Lung (tissue), 12 donors: ENCODE results near the gene EXOC6B. TPM values are rescaled to one million over a fixed set of nuclear protein-coding genes. Genes with fewer than 3 reads are reported as not detected.
A peak's percentile ranks its signal among the peaks of the same experiment; 100 is the strongest.

Experiments
- ATAC-seq: fragments of 200-7000 bp; cut with Tn5 transposase; one replicate; pipeline ENCODE4 v1.9.1; 2020; ENCODE audit warnings: moderate number of reproducible peaks; ENCODE audit not compliant: insufficient read depth, low FRiP score
- DNase-seq, 3 donors: peaks; one replicate each; pipeline ENCODE4 v3.0.0-alpha.2; 2013 to 2017
- H3K27ac ChIP-seq, 2 donors: one replicate each; pipeline ENCODE4 v1.5.1; 2013; ENCODE audit warnings: mild to moderate bottlenecking in 2 of 2, moderate library complexity in 2 of 2, control low read depth in 1 of 2, inconsistent platforms in 1 of 2, low read depth in 1 of 2, low read length in 1 of 2
- H3K27me3 ChIP-seq, 3 donors: one replicate each; pipeline ENCODE4 v1.5.1; 2013; ENCODE audit warnings: low read length in 2 of 3; ENCODE audit not compliant: control insufficient read depth in 3 of 3, insufficient read depth in 3 of 3
- H3K36me3 ChIP-seq, 4 donors: one replicate each; pipeline ENCODE4 v1.5.1; 2013; ENCODE audit warnings: low read length in 4 of 4, mild to moderate bottlenecking in 1 of 4, moderate library complexity in 1 of 4; ENCODE audit not compliant: control insufficient read depth in 4 of 4, insufficient read depth in 4 of 4
- H3K4me1 ChIP-seq, 5 donors: one replicate each; pipeline ENCODE4 v1.5.1; 2013; ENCODE audit warnings: low read length in 5 of 5, mild to moderate bottlenecking in 2 of 5, moderate library complexity in 1 of 5; ENCODE audit not compliant: control insufficient read depth in 5 of 5, insufficient read depth in 5 of 5
- H3K4me3 ChIP-seq: one replicate; pipeline ENCODE4 v1.5.1; 2013; ENCODE audit warnings: mild to moderate bottlenecking, control low read depth, moderate library complexity
- H3K9ac ChIP-seq, 2 donors: one replicate each; pipeline ENCODE4 v1.5.1; 2013; ENCODE audit warnings: low read length in 2 of 2, control low read depth in 1 of 2; ENCODE audit not compliant: insufficient read depth in 1 of 2
- H3K9me3 ChIP-seq, 4 donors: one replicate each; pipeline ENCODE4 v1.5.1; 2013; ENCODE audit warnings: low read length in 3 of 4, mild to moderate bottlenecking in 1 of 4, moderate library complexity in 1 of 4; ENCODE audit not compliant: control insufficient read depth in 4 of 4, insufficient read depth in 3 of 4
- WGBS, 2 donors: extraction: QIAGEN DNeasy Blood & Tissue Kit; methylation state at CpG; one replicate each; pipeline ENCODE4 v1.1.7; 2013; 5-methylcytosine and 5-hydroxymethylcytosine counted together
- polyA plus RNA-seq, 2 donors: library from polyadenylated mRNA; stranded (reverse); fragments of 200-250 nt; gene quantifications; one replicate each; pipeline ENCODE4 v1.2.1, GENCODE V29; 2013
- total RNA-seq, 2 donors: library from RNA; depleted of rRNA in 1 of 2; stranded (reverse); fragments of >200 nt in 1 of 2; gene quantifications; one replicate each; pipeline ENCODE4 v1.2.1, GENCODE V29; 2014 to 2021
- TF ChIP-seq, protein P1 (sequence below): IDR thresholded peaks from 2 replicates; pipeline ENCODE4 v1.5.1; 2012; ENCODE audit warnings: mild to moderate bottlenecking; ENCODE audit errors: control extremely low read depth, extremely low read depth
- donor health status: control.
- donor health status: control.
- donor health status: Bipolar disorder and iron deficiency.
- donor health status: healthy.
- donor health status: DM: yes; HTN: yes; CAD: no.

Gene EXOC6B
- total and polyA plus RNA-seq, 4 donors = 3.3 to 46.0 (median 12.7) TPM

DNA sequence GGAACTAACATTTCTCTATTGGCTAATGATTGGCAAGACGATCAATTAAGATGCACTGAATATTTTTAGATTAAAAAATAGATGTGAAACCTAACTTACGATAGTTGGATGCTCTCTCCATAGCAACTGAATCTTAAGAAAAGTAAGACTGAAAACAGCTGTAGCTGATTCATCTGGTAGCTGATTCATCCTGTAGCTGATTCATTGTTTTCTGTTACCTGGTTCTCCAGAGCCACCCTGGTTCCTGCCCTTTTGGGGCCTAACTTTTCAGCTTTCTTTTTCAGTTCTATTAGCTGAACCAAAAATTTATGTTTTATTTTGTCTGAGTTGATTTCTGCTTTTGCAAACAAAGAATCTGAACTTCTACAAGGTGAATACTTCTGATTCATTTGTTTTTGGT is 38.7 kb upstream of the EXOC6B start:
- no peak for ATAC-seq
- 38 to 61% methylated on average over 2 of the region's 2 CpGs for WGBS, 2 donors
- DNase-seq = no peak
- Histone ChIP-seq H3K4me3 (no peak overlapping the region), H3K4me1 (peaks cover 0 to 4% (median 0%) of the 10 kb centered on the region in 5 donors), H3K27ac (no peak overlapping the region), H3K27me3 (peaks cover 0 to 17% (median 13%) of the 10 kb centered on the region in 3 donors), H3K9ac (no peak overlapping the region), H3K36me3 (no peaks in the 10 kb centered on the region), H3K9me3 (no peaks in the 10 kb centered on the region)
- TF ChIP-seq, protein P1, sequence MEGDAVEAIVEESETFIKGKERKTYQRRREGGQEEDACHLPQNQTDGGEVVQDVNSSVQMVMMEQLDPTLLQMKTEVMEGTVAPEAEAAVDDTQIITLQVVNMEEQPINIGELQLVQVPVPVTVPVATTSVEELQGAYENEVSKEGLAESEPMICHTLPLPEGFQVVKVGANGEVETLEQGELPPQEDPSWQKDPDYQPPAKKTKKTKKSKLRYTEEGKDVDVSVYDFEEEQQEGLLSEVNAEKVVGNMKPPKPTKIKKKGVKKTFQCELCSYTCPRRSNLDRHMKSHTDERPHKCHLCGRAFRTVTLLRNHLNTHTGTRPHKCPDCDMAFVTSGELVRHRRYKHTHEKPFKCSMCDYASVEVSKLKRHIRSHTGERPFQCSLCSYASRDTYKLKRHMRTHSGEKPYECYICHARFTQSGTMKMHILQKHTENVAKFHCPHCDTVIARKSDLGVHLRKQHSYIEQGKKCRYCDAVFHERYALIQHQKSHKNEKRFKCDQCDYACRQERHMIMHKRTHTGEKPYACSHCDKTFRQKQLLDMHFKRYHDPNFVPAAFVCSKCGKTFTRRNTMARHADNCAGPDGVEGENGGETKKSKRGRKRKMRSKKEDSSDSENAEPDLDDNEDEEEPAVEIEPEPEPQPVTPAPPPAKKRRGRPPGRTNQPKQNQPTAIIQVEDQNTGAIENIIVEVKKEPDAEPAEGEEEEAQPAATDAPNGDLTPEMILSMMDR = no peak

DNA sequence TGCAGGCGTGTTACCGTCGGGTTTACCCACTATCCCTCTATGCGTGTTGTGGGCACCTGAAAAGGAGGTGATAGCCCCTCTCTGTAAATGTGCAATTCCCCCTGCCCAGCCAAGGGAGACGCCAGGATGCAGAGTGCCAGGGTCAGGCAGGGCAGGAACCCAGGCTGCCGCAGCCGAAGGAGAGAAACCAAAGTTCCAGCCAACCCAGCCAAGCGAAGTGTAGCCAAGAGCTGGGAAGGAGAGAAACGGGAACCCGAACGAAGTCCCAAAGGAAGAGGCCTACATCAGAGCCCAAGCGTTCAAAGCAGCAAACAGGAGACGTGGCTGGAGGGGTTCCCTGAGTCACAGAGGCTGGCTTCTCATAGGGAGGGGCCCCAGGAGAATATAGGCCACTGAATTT is 37.2 kb upstream of the EXOC6B start:
- H3K9me3 ChIP-seq = no peaks in the 10 kb centered on the region
- H3K36me3 ChIP-seq = no peaks in the 10 kb centered on the region
- DNase-seq (no peak), ATAC-seq (no peak)
- peaks cover 0 to 17% (median 13%) of the 10 kb centered on the region in 3 donors for H3K27me3 ChIP-seq
- H3K27ac ChIP-seq = no peak overlapping the region
- H3K4me3 ChIP-seq = no peak overlapping the region
- peaks cover 0 to 4% (median 0%) of the 10 kb centered on the region in 5 donors for H3K4me1 ChIP-seq
- TF ChIP-seq, protein P1 = no peak
- WGBS, 2 donors = 51 to 55% methylated on average over 13 of the region's 13 CpGs
- no peak overlapping the region for H3K9ac ChIP-seq

DNA sequence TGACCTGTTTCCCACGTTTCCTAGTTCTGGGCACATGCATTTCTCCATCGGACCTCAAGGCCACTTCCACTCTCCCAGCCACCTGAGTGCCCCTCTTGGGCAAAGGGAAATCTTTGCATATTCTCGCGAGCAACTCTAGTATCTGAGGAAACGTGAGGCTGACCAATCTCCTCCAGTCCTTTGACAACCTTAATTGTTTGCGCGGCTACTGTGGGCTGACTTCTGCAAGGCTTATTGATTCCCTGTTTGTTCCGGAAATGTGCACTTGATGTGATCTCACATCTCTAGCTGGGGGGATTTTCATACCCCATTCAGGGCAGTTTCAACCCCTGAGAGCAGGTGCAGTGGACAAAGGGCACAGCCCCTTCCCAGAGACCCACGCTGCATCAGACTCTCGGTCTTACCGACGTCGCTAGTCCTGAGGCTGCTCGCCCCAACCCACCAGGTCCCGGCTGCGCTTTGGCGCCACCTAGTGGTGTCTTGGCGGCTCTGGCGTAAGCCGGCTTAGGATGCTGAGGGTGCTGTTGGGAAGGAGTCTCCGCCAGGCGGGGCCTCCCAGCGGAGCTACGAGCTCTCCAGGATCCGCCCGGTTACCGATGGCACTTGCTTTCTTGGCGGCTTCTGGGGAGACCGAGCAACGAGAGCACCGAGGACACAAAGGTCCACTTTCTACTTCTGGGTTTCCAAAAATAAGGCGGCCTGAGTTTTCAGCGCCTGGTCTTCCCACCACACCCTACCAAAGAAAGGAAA is 36.6 kb upstream of the EXOC6B start:
- peak; percentile 89 to 94 (median 91) for DNase-seq
- Histone ChIP-seq H3K36me3 (no peaks in the 10 kb centered on the region), H3K27me3 (peaks cover 0 to 17% (median 13%) of the 10 kb centered on the region in 3 donors), H3K4me3 (no peak overlapping the region), H3K4me1 (peaks cover 0 to 4% (median 0%) of the 10 kb centered on the region in 5 donors), H3K9ac (no peak overlapping the region), H3K27ac (no peak overlapping the region), H3K9me3 (no peaks in the 10 kb centered on the region)
- TF ChIP-seq, protein P1 = peak; percentile 98
- peak; percentile 96 for ATAC-seq
- WGBS, 2 donors = 5 to 7% methylated on average over 33 of the region's 33 CpGs
